Muscle of arm (tissue), 12 donors: ENCODE data around the gene RIMS3. TPM values are rescaled to one million over a fixed set of nuclear protein-coding genes. Genes with fewer than 3 reads are reported as not detected.
"Not testable (repeated sequence)": the region's sequence is repeated elsewhere in the genome, so short reads cannot be mapped to it uniquely, and the experiment has no call there.

Source experiments
- DNase-seq: peaks from one replicate; pipeline ENCODE4 v3.0.0-alpha.2; 2013
- polyA plus RNA-seq, 12 donors: library from polyadenylated mRNA; unstranded; fragments of 120-200 nt; gene quantifications; one replicate each; pipeline ENCODE4 v1.2.1, GENCODE V29; 2013; ENCODE audit not compliant: insufficient read length in 12 of 12

Gene RIMS3
- polyA plus RNA-seq, 12 donors = 0.27 to 3.7 (median 0.61) TPM; not detected in 1

DNA sequence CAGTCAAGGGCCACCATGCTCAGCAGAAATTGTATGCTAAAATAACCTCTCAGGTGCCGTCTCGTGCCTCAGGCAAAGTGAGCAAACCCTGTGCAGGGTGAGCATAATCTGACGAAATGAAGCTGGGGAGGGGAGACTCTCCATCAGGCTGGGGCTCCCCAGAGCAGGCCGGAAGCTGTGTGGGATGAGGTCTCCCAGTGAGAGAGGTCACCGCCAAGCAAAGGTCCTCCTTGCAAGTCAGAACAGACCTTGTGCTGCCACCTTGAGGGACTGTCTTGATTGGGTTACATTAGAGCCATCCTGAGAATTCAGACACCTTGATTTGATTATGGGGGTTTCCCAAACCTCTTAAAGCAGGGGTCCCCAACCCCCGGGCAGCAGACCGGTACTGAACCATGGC lies 69.9 kb downstream of the RIMS3 start:
- no peak for DNase-seq

- DNase-seq = no peak
Measured at GRCh38 chr1:40594187-40594531, 71.3 kb downstream of the RIMS3 start.

- no peak for DNase-seq
Measured at GRCh38 chr1:40593449-40594186, 71.9 kb downstream of the RIMS3 start.

DNA sequence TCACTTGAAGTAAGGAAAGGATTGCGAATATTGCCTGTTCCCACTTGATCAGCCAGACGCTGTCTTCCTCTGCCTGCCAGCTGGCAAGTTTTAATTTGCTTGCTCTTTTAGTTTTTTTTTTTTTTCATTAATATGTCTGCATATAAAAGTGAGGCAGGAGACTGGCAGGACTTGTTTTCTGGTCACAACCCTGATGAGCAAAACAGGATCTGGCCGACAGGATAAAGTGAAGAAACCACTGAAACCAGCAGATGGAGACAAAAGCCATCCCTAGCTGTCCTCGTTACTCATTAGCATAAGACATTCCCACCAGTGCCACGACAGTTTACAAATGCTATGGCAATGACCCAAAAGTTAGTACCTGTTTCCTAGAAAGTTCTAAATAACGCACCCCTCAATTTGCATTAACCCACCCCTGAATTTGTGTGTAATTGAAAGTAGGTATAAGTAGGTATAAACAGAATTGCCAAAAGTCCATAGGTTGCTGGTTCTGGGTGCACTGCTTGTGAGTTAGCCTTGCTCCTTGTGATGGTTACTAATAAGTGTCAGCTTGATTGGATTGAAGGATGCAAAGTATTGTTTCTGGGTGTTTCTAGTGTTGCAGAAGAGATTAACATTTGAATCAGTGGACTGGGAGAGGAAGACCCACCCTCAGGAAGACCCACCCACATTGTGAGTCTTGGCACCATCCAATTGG lies 73.2 kb downstream of the RIMS3 start:
- DNase-seq = peak; percentile 30

DNA sequence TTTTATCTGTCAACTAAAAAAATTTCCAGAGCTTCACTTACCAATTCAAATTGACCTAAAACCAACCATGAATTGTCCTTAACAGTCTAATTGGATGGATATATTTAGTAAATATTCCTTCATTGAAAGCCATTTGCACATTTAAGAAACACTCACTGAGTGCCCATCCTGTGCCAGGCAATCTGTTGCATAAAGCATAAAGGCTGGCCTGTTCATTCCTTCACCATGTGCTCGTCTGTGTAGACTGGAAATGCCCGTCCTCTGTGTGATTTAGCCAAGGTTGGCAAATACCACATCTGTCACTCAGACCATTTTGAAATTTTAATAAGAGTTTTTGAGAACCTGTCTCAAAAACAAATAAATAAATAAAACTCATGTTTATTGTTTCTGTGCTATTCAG lies 76.9 kb downstream of the RIMS3 start:
- DNase-seq = no peak

DNA sequence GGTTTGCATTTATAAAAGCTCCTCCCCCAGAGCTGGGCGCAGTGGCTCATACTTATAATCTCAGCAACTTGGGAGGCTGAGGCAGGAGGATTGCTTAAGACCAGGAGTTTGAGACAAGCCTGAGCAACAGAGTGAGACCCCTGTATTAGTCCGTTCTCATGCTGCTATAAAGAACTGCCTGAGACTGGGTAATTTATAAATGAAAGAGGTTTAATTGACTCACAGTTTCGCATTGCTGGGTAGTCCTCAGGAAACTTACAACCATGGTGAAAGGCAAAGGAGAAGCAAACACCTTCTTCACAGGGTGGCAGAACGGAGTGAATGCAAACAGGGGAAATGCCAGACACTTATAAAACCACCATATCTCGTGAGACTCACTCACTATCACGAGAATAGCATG lies 81.5 kb downstream of the RIMS3 start:
- no peak for DNase-seq

- no peak for DNase-seq
Measured at GRCh38 chr1:40582116-40582515, 83.4 kb downstream of the RIMS3 start.

DNA sequence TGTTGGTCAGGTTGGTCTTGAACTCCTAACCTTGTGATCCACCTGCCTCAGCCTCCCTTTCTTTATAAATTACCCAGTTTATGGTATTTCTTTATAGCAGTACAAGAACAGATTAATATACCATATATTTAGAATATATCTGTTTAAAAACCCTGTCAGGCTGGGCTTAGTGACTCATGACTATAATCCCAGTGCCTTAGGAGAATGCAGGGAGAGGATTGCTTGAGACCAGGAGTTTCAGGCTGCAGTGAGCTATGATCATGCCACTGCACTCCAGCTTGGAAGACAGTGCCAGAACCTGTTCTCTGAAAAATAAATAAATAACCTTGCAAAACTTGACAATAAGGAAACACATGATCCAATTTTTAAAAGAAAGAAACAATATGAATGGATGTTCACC lies 90.1 kb downstream of the RIMS3 start:
- no peak for DNase-seq

DNA sequence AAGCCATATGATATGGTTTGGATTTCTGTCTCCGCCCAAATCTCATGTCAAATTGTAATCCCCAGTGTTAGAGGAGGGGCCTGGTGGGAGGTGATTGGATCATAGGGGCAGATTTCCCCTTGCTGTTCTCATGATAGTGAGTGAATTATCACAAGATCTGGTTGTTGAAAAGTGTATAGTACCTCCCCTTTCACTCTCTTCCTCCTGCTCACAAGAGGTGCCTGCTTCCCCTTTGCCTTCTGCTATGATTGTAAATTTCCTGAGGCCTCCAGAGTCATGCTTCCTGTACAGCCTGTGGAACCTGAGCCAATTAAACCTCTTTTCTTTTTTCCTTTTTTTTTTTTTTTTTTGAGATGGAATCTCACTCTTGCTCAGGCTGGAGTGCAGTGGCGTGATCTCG lies 90.7 kb downstream of the RIMS3 start:
- DNase-seq = not testable (repeated sequence)

Other genes with a start within 250 kb of the RIMS3 start
- gene ZFP69B, start 215.2 kb downstream of the RIMS3 start, polyA plus RNA-seq = 1 to 10 TPM in 11 of 12 donors, not detected in 1; 3.0 to 7.3 (median 3.7) TPM
- 1 to 10 TPM in 11 of 12 donors, not detected in 1; 3.6 to 8.2 (median 5.7) TPM for gene ZFP69, start 188.4 kb downstream of the RIMS3 start, polyA plus RNA-seq
- gene EXO5, start 156.9 kb downstream of the RIMS3 start, polyA plus RNA-seq = 10 to 100 TPM in 2 of 12 donors, 1 to 10 TPM in 9, not detected in 1; 6.2 to 10.6 (median 8.8) TPM
- gene ZNF684, start 134.0 kb downstream of the RIMS3 start, polyA plus RNA-seq = 1 to 10 TPM in 10 of 12 donors, not detected in 2; 3.1 to 6.1 (median 3.6) TPM
- gene NFYC, start 26.0 kb upstream of the RIMS3 start, polyA plus RNA-seq = 10 to 100 TPM in 11 of 12 donors, not detected in 1; 50.9 to 81.8 (median 59.9) TPM
- gene KCNQ4, start 118.1 kb upstream of the RIMS3 start, polyA plus RNA-seq = 10 to 100 TPM in 10 of 12 donors, 1 to 10 TPM in 1, not detected in 1; 9.0 to 36.6 (median 23.6) TPM
- gene CITED4, start 196.7 kb upstream of the RIMS3 start, polyA plus RNA-seq = 1 to 10 TPM in 6 of 12 donors, under 1 TPM in 4, not detected in 2; 0.80 to 3.8 (median 1.1) TPM